Transverse colon (tissue), 4 donors: Measurements from ENCODE around the gene PLXDC2.

Experiments
- POLR2AphosphoS5 ChIP-seq, 3 donors: sonication (generic); formaldehyde crosslinking; IDR thresholded peaks; one replicate each; pipeline ENCODE4 v1.6.1; 2016; ENCODE audit warnings: antibody characterized with exemption in 3 of 3
- TF ChIP-seq, protein P1 (sequence below), 5 experiments: fragments of 200-600 bp in 3 of 5; fragments of 450-650 bp in 2 of 5; sonication (generic) in 3 of 5; IDR thresholded peaks; 1 replicate in 2 of 5; 2 replicates in 3 of 5; pipeline ENCODE4 v1.5.1; 2016 to 2017; ENCODE audit warnings: antibody characterized with exemption in 5 of 5, inconsistent platforms in 3 of 5, mild to moderate bottlenecking in 2 of 5, moderate library complexity in 1 of 5

DNA sequence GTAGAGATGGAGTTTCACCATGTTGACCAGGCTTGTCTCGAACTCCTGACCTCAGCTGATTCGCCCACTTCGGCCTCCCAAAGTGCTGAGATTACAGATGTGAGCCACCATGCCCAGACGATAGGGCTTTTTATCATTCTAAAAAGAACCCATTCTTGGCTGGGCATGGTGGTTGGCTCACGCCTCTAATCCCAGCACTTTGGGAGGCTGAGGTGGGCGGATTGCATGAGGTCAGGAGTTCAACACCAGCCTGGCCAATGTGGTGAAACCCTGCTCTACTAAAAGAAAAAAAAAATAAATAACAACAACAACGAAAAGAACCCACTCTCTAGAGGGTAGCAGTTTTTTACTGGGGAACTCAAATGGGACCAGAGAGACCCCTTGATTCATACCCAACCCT, 112.7 kb downstream of the PLXDC2 start:
- TF ChIP-seq, protein P1, sequence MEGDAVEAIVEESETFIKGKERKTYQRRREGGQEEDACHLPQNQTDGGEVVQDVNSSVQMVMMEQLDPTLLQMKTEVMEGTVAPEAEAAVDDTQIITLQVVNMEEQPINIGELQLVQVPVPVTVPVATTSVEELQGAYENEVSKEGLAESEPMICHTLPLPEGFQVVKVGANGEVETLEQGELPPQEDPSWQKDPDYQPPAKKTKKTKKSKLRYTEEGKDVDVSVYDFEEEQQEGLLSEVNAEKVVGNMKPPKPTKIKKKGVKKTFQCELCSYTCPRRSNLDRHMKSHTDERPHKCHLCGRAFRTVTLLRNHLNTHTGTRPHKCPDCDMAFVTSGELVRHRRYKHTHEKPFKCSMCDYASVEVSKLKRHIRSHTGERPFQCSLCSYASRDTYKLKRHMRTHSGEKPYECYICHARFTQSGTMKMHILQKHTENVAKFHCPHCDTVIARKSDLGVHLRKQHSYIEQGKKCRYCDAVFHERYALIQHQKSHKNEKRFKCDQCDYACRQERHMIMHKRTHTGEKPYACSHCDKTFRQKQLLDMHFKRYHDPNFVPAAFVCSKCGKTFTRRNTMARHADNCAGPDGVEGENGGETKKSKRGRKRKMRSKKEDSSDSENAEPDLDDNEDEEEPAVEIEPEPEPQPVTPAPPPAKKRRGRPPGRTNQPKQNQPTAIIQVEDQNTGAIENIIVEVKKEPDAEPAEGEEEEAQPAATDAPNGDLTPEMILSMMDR (IDR thresholded peaks at IDR 0.05) = no peak
- no peak for TF ChIP-seq POLR2AphosphoS5 (IDR thresholded peaks at IDR 0.05)
